Peyer's patch (tissue), 4 donors: Measurements from ENCODE around the gene PYGB.

Experiments used
- POLR2A ChIP-seq, 2 donors: fragments of 450-650 bp; IDR thresholded peaks; one replicate each; pipeline ENCODE4 v1.5.1; 2017; ENCODE audit warnings: antibody characterized with exemption in 2 of 2, mild to moderate bottlenecking in 2 of 2, moderate library complexity in 2 of 2
- TF ChIP-seq, protein P1 (sequence below), 6 experiments: fragments of 450-650 bp in 4 of 6; fragments of 200-600 bp in 2 of 6; sonication (generic) in 1 of 6; IDR thresholded peaks; one replicate each; pipeline ENCODE4 v1.5.1; 2017 to 2019; ENCODE audit warnings: antibody characterized with exemption in 6 of 6, mild to moderate bottlenecking in 3 of 6, moderate library complexity in 1 of 6

DNA sequence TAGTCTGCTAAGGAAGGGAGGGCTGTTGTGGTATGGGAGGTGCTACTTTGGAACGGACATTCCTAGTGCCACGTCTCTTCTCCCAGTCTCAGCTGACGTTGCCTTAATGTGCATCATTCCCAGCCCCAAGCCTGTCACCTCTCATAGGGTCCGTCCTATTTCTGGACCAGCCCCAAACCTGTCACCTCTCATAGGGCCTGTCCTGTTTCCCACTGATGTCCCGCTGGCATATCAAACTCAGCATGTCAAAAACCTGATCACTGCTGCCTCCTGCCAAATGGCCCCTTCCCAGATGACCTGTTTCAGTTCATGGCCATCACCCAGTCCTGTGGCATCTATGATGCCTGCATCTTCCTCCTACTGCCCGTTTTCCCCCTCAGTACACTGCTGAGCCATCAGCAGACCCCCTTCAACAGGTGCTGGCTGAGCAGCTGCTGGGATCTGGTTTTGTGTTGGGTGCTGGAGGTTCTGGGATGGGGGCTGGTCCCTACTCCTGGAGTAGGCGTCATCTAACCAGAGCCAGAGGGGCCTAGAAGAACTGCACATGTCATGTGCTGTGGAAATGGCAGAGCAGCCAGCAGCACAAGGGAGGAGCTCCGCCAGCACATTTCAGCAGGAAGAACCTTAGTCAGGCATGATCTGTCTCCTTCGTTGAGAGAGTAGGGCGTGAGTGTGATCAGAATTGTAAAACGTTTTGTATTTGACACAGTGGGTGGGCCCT lies 49.1 kb upstream of the PYGB start:
- TF ChIP-seq, protein P1, sequence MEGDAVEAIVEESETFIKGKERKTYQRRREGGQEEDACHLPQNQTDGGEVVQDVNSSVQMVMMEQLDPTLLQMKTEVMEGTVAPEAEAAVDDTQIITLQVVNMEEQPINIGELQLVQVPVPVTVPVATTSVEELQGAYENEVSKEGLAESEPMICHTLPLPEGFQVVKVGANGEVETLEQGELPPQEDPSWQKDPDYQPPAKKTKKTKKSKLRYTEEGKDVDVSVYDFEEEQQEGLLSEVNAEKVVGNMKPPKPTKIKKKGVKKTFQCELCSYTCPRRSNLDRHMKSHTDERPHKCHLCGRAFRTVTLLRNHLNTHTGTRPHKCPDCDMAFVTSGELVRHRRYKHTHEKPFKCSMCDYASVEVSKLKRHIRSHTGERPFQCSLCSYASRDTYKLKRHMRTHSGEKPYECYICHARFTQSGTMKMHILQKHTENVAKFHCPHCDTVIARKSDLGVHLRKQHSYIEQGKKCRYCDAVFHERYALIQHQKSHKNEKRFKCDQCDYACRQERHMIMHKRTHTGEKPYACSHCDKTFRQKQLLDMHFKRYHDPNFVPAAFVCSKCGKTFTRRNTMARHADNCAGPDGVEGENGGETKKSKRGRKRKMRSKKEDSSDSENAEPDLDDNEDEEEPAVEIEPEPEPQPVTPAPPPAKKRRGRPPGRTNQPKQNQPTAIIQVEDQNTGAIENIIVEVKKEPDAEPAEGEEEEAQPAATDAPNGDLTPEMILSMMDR (IDR thresholded peaks at IDR 0.05): no peak
- TF ChIP-seq POLR2A (IDR thresholded peaks at IDR 0.05): no peak
